Endothelial cell of umbilical vein (primary cell): Measurements from ENCODE around the gene ATP9B.

ENCODE experiments used
- EZH2 ChIP-seq: IDR thresholded peaks from 2 replicates; pipeline ENCODE4 v1.6.1; 2012; ENCODE audit warnings: borderline replicate concordance, low read depth, mild to moderate bottlenecking, moderate library complexity, low read length, inconsistent platforms; ENCODE audit not compliant: severe bottlenecking
- FOS ChIP-seq: IDR thresholded peaks from 2 replicates; pipeline ENCODE4 v1.6.1; 2011; ENCODE audit warnings: mild to moderate bottlenecking, low read length, moderate library complexity, borderline replicate concordance; ENCODE audit not compliant: insufficient read depth
- GATA2 ChIP-seq: IDR thresholded peaks from 2 replicates; pipeline ENCODE4 v1.7.0; 2011; ENCODE audit warnings: low read depth, mild to moderate bottlenecking, moderate library complexity, mixed read lengths, low read length; ENCODE audit not compliant: insufficient read length, insufficient read depth
- POLR2A ChIP-seq: IDR thresholded peaks from 2 replicates; pipeline ENCODE4 v1.6.1; 2012; ENCODE audit warnings: low read depth, mild to moderate bottlenecking, control low read depth, low read length
- POLR2AphosphoS5 ChIP-seq: IDR thresholded peaks from 2 replicates; pipeline ENCODE4 v1.6.1; 2012; ENCODE audit warnings: low read depth, mild to moderate bottlenecking, control low read depth, low read length, moderate library complexity; ENCODE audit not compliant: insufficient read depth
- TF ChIP-seq, protein P1 (sequence below), 2 donors: IDR thresholded peaks; 1 replicate in 1 of 2; 2 replicates in 1 of 2; pipeline ENCODE4 v1.5.1; 2011; ENCODE audit warnings: low read length in 2 of 2, mild to moderate bottlenecking in 2 of 2, moderate library complexity in 2 of 2, control low read depth in 1 of 2, inconsistent platforms in 1 of 2, low read depth in 1 of 2; ENCODE audit not compliant: insufficient read depth in 1 of 2; ENCODE audit errors: extremely low read depth in 1 of 2

DNA sequence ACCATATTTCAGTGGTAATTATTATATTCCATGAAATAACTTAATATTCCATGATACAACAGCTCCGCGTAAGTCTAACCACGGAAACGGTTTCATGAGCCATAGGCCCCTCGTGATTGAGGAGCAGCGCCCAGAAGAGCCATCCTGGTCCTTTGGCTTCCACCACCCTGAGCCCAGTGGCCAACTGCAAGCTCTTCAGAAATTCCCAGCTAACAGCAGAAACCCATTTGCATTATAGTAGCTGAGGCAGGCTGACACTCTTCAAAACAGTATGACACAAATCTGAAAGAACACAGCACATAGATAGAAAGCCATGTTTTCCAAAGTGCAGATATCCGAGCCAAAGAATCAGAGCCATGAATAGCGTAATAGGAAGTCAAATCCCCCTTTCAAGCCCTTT is 205.6 kb downstream of the ATP9B start:
- TF ChIP-seq POLR2AphosphoS5, result no peak
- TF ChIP-seq POLR2A, result no peak
- TF ChIP-seq EZH2, result no peak
- TF ChIP-seq, protein P1, sequence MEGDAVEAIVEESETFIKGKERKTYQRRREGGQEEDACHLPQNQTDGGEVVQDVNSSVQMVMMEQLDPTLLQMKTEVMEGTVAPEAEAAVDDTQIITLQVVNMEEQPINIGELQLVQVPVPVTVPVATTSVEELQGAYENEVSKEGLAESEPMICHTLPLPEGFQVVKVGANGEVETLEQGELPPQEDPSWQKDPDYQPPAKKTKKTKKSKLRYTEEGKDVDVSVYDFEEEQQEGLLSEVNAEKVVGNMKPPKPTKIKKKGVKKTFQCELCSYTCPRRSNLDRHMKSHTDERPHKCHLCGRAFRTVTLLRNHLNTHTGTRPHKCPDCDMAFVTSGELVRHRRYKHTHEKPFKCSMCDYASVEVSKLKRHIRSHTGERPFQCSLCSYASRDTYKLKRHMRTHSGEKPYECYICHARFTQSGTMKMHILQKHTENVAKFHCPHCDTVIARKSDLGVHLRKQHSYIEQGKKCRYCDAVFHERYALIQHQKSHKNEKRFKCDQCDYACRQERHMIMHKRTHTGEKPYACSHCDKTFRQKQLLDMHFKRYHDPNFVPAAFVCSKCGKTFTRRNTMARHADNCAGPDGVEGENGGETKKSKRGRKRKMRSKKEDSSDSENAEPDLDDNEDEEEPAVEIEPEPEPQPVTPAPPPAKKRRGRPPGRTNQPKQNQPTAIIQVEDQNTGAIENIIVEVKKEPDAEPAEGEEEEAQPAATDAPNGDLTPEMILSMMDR (IDR thresholded peaks at IDR 0.05; ENCODE audit: extremely low read depth in 1 of 2, insufficient read depth in 1 of 2, low read depth in 1 of 2, low read length in 2 of 2), result no peak
- TF ChIP-seq GATA2, result no peak
- no peak for TF ChIP-seq FOS
